HepG2 (cell line): Measurements from ENCODE around the gene TRNP1. TPM values are rescaled to one million over a fixed set of nuclear protein-coding genes. Genes with fewer than 3 reads are reported as not detected.

Experiments used
- AHR ChIP-seq: IDR thresholded peaks from 2 replicates; pipeline ENCODE4 v1.6.1; 2018; ENCODE audit warnings: missing genetic modification reagents, missing compliant biosample characterization
- GATAD2A ChIP-seq: IDR thresholded peaks from 2 replicates; pipeline ENCODE4 v1.6.1; 2016
- IRF1 ChIP-seq: sonication (generic); formaldehyde crosslinking; IDR thresholded peaks from 2 replicates; pipeline ENCODE4 v1.4.0; 2020; ENCODE audit warnings: low read depth, mild to moderate bottlenecking, missing genetic modification reagents
- NRL ChIP-seq: sonication (generic); formaldehyde crosslinking; IDR thresholded peaks from 2 replicates; pipeline ENCODE4 v1.5.0; 2020; ENCODE audit warnings: missing genetic modification reagents, mild to moderate bottlenecking, moderate library complexity, borderline replicate concordance
- RAD21 ChIP-seq: fragments of 450-650 bp; formaldehyde crosslinking; IDR thresholded peaks from 2 replicates; pipeline ENCODE4 v1.5.0; 2020; ENCODE audit warnings: mild to moderate bottlenecking
- RCOR2 ChIP-seq: IDR thresholded peaks from 2 replicates; pipeline ENCODE4 v1.6.1; 2016; ENCODE audit warnings: missing biosample characterization, missing genetic modification reagents
- RFXANK ChIP-seq: IDR thresholded peaks from 2 replicates; pipeline ENCODE4 v1.6.1; 2016
- SKI ChIP-seq: fragments of 450-650 bp; IDR thresholded peaks from one replicate; pipeline ENCODE4 v1.6.1; 2018; ENCODE audit warnings: mild to moderate bottlenecking; ENCODE audit not compliant: partially characterized antibody
- SMC3 ChIP-seq: IDR thresholded peaks from 2 replicates; pipeline ENCODE4 v1.6.1; 2011; ENCODE audit warnings: low read length, improper control_type of control experiment
- SRSF9 ChIP-seq: fragments of 200-400 bp; formaldehyde crosslinking; IDR thresholded peaks from 2 replicates; pipeline ENCODE4 v1.6.1; 2018; ENCODE audit warnings: borderline replicate concordance, mild to moderate bottlenecking, low read depth, low read length; ENCODE audit not compliant: insufficient read depth, poor library complexity, severe bottlenecking
- TARDBP ChIP-seq: sonication (generic); formaldehyde crosslinking; IDR thresholded peaks from 2 replicates; pipeline ENCODE4 v1.8.0; 2022; ENCODE audit warnings: mild to moderate bottlenecking, missing genetic modification reagents
- TBP ChIP-seq: sonication (generic); formaldehyde crosslinking; IDR thresholded peaks from 2 replicates; pipeline ENCODE4 v1.5.0; 2020; ENCODE audit warnings: missing genetic modification reagents
- XRCC5 ChIP-seq: fragments of 200-400 bp; formaldehyde crosslinking; optimal IDR thresholded peaks from 2 replicates; pipeline ENCODE3; 2017; ENCODE audit warnings: mild to moderate bottlenecking, low read length
- ZBTB42 ChIP-seq: sonication (generic); formaldehyde crosslinking; IDR thresholded peaks from 2 replicates; pipeline ENCODE4 v1.5.0; 2020; ENCODE audit warnings: mild to moderate bottlenecking, missing genetic modification reagents
- ZC3H13 ChIP-seq: sonication (generic); formaldehyde crosslinking; IDR thresholded peaks from 2 replicates; pipeline ENCODE4 v1.8.1; 2023; ENCODE audit warnings: mild to moderate bottlenecking, missing genetic modification reagents, moderate library complexity
- ZNF235 ChIP-seq: sonication (generic); formaldehyde crosslinking; IDR thresholded peaks from 2 replicates; pipeline ENCODE4 v1.8.1; 2023; ENCODE audit warnings: mild to moderate bottlenecking, missing genetic modification reagents, borderline replicate concordance
- ZNF615 ChIP-seq: sonication (generic); formaldehyde crosslinking; IDR thresholded peaks from 2 replicates; pipeline ENCODE4 v1.5.0; 2020; ENCODE audit warnings: mild to moderate bottlenecking, missing genetic modification reagents, borderline replicate concordance
- ZNF770 ChIP-seq: sonication (generic); formaldehyde crosslinking; IDR thresholded peaks from 2 replicates; pipeline ENCODE4 v1.5.0; 2020; ENCODE audit warnings: mild to moderate bottlenecking, missing genetic modification reagents
- ZNF777 ChIP-seq: sonication (generic); formaldehyde crosslinking; IDR thresholded peaks from 2 replicates; pipeline ENCODE4 v1.4.0; 2020; ENCODE audit warnings: missing genetic modification reagents
- polyA plus RNA-seq, 8 experiments: library from polyadenylated mRNA; depleted of rRNA in 3 of 8; stranded (reverse) in 7 of 8; unstranded in 1 of 8; fragments of >200 nt; fragmentation: Illumina TruSeq in 4 of 8; extraction: Trizol in 4 of 8; gene quantifications; 2 replicates each; pipeline versions ENCODE4 v1.2.1 to v1.2.3, GENCODE V29; 2011 to 2016; ENCODE audit warnings: low read depth in 4 of 8, missing spikeins in 1 of 8, mixed read lengths in 1 of 8; ENCODE audit not compliant: insufficient read depth in 1 of 8
- total RNA-seq, 5 experiments: library from RNA; depleted of rRNA; stranded (reverse); fragments of >200 nt; fragmentation: Illumina TruSeq; extraction: Trizol; gene quantifications; 2 replicates each; pipeline ENCODE4 v1.2.3, GENCODE V29; 2016; ENCODE audit warnings: low read depth in 1 of 5
- TF ChIP-seq, protein P1 (sequence below): sonication (generic); formaldehyde crosslinking; IDR thresholded peaks from 2 replicates; pipeline ENCODE4 v1.9.0; 2022; ENCODE audit warnings: missing genetic modification reagents, mild to moderate bottlenecking, borderline replicate concordance
- TF ChIP-seq, protein P2 (sequence below): sonication (generic); formaldehyde crosslinking; IDR thresholded peaks from 2 replicates; pipeline ENCODE4 v1.5.1; 2020; ENCODE audit warnings: missing genetic modification reagents, mild to moderate bottlenecking, borderline replicate concordance

The TRNP1 gene
- total and polyA plus RNA-seq, 2 of the 13 experiments (the other 11 are each of a cell fraction or from before 2014, with no cell fraction given): 42.0 to 158 TPM

- TF ChIP-seq SMC3 (peak; percentile 83), ZC3H13 (CRISPR knock-in tag) (no peak), ZBTB42 (CRISPR knock-in tag) (no peak), NRL (CRISPR knock-in tag) (peak; percentile 40; the same call in 1 of the 2 replicates), ZNF615 (0 out of 2 replicates have a peak, but pooled peaks have one; percentile 24), RFXANK (CRISPR knock-in tag) (no peak), RCOR2 (CRISPR knock-in tag) (no peak), SKI (no peak), AHR (CRISPR knock-in tag) (0 out of 2 replicates have a peak, but pooled peaks have one; percentile 40), ZNF777 (CRISPR knock-in tag) (no peak), GATAD2A (CRISPR knock-in tag) (no peak), TARDBP (no peak), ZNF235 (CRISPR knock-in tag) (no peak), SRSF9 (no peak), RAD21 (CRISPR knock-in tag) (peak; percentile 89), IRF1 (CRISPR knock-in tag) (no peak), TBP (no peak), ZNF770 (no peak), XRCC5 (peak; percentile 79)
- TF ChIP-seq, protein P1, sequence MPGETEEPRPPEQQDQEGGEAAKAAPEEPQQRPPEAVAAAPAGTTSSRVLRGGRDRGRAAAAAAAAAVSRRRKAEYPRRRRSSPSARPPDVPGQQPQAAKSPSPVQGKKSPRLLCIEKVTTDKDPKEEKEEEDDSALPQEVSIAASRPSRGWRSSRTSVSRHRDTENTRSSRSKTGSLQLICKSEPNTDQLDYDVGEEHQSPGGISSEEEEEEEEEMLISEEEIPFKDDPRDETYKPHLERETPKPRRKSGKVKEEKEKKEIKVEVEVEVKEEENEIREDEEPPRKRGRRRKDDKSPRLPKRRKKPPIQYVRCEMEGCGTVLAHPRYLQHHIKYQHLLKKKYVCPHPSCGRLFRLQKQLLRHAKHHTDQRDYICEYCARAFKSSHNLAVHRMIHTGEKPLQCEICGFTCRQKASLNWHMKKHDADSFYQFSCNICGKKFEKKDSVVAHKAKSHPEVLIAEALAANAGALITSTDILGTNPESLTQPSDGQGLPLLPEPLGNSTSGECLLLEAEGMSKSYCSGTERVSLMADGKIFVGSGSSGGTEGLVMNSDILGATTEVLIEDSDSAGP (CRISPR knock-in tag): peak; percentile 29; the same call in 1 of the 2 replicates
- TF ChIP-seq, protein P2, sequence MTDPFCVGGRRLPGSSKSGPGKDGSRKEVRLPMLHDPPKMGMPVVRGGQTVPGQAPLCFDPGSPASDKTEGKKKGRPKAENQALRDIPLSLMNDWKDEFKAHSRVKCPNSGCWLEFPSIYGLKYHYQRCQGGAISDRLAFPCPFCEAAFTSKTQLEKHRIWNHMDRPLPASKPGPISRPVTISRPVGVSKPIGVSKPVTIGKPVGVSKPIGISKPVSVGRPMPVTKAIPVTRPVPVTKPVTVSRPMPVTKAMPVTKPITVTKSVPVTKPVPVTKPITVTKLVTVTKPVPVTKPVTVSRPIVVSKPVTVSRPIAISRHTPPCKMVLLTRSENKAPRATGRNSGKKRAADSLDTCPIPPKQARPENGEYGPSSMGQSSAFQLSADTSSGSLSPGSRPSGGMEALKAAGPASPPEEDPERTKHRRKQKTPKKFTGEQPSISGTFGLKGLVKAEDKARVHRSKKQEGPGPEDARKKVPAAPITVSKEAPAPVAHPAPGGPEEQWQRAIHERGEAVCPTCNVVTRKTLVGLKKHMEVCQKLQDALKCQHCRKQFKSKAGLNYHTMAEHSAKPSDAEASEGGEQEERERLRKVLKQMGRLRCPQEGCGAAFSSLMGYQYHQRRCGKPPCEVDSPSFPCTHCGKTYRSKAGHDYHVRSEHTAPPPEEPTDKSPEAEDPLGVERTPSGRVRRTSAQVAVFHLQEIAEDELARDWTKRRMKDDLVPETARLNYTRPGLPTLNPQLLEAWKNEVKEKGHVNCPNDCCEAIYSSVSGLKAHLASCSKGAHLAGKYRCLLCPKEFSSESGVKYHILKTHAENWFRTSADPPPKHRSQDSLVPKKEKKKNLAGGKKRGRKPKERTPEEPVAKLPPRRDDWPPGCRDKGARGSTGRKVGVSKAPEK (CRISPR knock-in tag): peak; percentile 78; the same call in 1 of the 2 replicates
These were observed 51.2 kb downstream of the TRNP1 start (continued) for GRCh38 chr1:27044613-27045151.
